ENCODE data around the gene HEY2. TPM values are rescaled to one million over a fixed set of nuclear protein-coding genes. Genes with fewer than 3 reads are reported as not detected.

HEY2 gene
- total and polyA plus RNA-seq, 2 of the 8 experiments (the other 6 are each of a cell fraction or from before 2014, with no cell fraction given) = 9.1 to 16.2 TPM

DNA sequence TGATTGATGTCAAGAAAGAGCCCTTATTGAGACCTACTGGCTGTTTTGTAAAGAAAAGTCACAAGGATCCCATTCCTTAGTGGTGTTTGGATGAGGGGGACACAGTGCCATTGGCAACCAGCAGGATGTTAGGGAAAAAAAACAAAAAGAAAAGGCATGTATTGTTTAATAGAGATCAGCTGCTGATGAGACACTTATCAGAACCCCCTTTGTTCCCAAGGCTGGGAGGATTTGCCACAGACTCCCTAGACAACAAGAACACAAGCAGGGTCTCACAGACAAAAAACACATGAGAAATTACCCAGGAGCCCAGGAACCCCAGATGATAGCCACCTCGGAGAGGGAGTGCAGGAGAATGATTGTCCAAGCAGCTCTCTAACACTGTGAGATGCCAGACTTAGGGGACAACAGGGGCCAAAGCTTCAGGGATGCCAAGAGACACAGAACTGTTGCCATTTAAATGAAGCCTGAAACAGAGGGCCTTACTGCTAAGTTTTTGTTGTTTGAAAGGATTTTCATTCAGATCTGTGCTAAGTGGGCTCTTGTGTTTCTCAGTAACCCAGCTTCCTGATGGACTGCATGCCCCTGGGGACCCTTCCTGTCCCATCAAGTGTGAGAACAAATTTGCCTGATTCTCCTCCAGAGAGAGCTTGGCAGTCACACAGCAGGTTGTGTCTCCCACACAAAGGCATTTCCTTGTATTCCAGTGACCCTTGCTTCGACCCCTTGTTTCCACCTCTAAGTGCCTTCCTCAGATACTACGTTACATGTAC, 48.7 kb upstream of the HEY2 start (continued):
- TF ChIP-seq RAD21 (IDR thresholded peaks at IDR 0.05 in 1 of 2, conservative IDR thresholded peaks at IDR 0.05 in 1 of 2; ENCODE audit: low read depth in 2 of 2, low read length in 2 of 2) (0 out of 4 replicates have a peak, but pooled peaks of 1 of the 2 experiments have one; percentile 7), POLR2AphosphoS5 (IDR thresholded peaks at IDR 0.05; ENCODE audit: low read depth, low read length) (peak; percentile 91), PHF8 (conservative IDR thresholded peaks at IDR 0.05; ENCODE audit: low read depth, low read length) (no peak), POLR2A (IDR thresholded peaks at IDR 0.05; ENCODE audit: control extremely low read depth in 1 of 2, low read depth in 2 of 2, low read length in 2 of 2) (peak in 1 of 2 experiments; percentile 91; a peak in 2 of 3 replicates), TAF7 (optimal IDR thresholded peaks at IDR 0.05; ENCODE audit: borderline replicate concordance, low read depth, low read length) (peak; percentile 68), TBP (IDR thresholded peaks at IDR 0.05; ENCODE audit: low read depth, low read length) (no peak), MAFK (IDR thresholded peaks at IDR 0.05; ENCODE audit: low read depth, low read length) (no peak)
- TF ChIP-seq, protein P1, sequence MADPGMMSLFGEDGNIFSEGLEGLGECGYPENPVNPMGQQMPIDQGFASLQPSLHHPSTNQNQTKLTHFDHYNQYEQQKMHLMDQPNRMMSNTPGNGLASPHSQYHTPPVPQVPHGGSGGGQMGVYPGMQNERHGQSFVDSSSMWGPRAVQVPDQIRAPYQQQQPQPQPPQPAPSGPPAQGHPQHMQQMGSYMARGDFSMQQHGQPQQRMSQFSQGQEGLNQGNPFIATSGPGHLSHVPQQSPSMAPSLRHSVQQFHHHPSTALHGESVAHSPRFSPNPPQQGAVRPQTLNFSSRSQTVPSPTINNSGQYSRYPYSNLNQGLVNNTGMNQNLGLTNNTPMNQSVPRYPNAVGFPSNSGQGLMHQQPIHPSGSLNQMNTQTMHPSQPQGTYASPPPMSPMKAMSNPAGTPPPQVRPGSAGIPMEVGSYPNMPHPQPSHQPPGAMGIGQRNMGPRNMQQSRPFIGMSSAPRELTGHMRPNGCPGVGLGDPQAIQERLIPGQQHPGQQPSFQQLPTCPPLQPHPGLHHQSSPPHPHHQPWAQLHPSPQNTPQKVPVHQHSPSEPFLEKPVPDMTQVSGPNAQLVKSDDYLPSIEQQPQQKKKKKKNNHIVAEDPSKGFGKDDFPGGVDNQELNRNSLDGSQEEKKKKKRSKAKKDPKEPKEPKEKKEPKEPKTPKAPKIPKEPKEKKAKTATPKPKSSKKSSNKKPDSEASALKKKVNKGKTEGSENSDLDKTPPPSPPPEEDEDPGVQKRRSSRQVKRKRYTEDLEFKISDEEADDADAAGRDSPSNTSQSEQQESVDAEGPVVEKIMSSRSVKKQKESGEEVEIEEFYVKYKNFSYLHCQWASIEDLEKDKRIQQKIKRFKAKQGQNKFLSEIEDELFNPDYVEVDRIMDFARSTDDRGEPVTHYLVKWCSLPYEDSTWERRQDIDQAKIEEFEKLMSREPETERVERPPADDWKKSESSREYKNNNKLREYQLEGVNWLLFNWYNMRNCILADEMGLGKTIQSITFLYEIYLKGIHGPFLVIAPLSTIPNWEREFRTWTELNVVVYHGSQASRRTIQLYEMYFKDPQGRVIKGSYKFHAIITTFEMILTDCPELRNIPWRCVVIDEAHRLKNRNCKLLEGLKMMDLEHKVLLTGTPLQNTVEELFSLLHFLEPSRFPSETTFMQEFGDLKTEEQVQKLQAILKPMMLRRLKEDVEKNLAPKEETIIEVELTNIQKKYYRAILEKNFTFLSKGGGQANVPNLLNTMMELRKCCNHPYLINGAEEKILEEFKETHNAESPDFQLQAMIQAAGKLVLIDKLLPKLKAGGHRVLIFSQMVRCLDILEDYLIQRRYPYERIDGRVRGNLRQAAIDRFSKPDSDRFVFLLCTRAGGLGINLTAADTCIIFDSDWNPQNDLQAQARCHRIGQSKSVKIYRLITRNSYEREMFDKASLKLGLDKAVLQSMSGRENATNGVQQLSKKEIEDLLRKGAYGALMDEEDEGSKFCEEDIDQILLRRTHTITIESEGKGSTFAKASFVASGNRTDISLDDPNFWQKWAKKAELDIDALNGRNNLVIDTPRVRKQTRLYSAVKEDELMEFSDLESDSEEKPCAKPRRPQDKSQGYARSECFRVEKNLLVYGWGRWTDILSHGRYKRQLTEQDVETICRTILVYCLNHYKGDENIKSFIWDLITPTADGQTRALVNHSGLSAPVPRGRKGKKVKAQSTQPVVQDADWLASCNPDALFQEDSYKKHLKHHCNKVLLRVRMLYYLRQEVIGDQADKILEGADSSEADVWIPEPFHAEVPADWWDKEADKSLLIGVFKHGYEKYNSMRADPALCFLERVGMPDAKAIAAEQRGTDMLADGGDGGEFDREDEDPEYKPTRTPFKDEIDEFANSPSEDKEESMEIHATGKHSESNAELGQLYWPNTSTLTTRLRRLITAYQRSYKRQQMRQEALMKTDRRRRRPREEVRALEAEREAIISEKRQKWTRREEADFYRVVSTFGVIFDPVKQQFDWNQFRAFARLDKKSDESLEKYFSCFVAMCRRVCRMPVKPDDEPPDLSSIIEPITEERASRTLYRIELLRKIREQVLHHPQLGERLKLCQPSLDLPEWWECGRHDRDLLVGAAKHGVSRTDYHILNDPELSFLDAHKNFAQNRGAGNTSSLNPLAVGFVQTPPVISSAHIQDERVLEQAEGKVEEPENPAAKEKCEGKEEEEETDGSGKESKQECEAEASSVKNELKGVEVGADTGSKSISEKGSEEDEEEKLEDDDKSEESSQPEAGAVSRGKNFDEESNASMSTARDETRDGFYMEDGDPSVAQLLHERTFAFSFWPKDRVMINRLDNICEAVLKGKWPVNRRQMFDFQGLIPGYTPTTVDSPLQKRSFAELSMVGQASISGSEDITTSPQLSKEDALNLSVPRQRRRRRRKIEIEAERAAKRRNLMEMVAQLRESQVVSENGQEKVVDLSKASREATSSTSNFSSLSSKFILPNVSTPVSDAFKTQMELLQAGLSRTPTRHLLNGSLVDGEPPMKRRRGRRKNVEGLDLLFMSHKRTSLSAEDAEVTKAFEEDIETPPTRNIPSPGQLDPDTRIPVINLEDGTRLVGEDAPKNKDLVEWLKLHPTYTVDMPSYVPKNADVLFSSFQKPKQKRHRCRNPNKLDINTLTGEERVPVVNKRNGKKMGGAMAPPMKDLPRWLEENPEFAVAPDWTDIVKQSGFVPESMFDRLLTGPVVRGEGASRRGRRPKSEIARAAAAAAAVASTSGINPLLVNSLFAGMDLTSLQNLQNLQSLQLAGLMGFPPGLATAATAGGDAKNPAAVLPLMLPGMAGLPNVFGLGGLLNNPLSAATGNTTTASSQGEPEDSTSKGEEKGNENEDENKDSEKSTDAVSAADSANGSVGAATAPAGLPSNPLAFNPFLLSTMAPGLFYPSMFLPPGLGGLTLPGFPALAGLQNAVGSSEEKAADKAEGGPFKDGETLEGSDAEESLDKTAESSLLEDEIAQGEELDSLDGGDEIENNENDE (IDR thresholded peaks at IDR 0.05; ENCODE audit: insufficient replicate concordance, low read length) = no peak

All from H1 (cell line).